IMR-90 (cell line): ENCODE results near the gene ADGRA1. TPM values are rescaled to one million over a fixed set of nuclear protein-coding genes. Genes with fewer than 3 reads are reported as not detected.

ENCODE experiments used
- ATAC-seq: fragments of 200-7000 bp; cut with Tn5 transposase; 2 replicates; pipeline ENCODE4 v1.9.1; 2020; ENCODE audit warnings: low read depth, mild to moderate bottlenecking, moderate library complexity
- BruUV-seq: library from RNA; stranded (reverse); fragments of 400-500 nt; replicated peaks from 2 replicates; lab custom pipeline; 2021; lab: Mats Ljungman, UMichigan
- CTCF ChIA-PET: fragments of 300-600 bp; formaldehyde crosslinking; extraction: SDS; loops from one replicate; lab custom pipeline; 2021; ENCODE audit warnings: antibody characterized with exemption; lab: Yijun Ruan, JAX
- POLR2A ChIA-PET: fragments of 300-600 bp; sonication (Branson Sonifier 250); formaldehyde crosslinking; loops from one replicate; lab custom pipeline; 2022; ENCODE audit warnings: antibody characterized with exemption; ENCODE audit not compliant: unreplicated experiment; lab: Charles Lee
- DNase-seq: peaks from one replicate; pipeline ENCODE4 v3.0.0; 2013
- H2AFZ ChIP-seq: replicated peaks from 2 replicates; pipeline ENCODE3; 2013; ENCODE audit warnings: low read length, mild to moderate bottlenecking; ENCODE audit not compliant: poor library complexity
- H2AK5ac ChIP-seq: 2 replicates; pipeline ENCODE4 v1.6.1; 2013; ENCODE audit warnings: low read depth, low read length, inconsistent platforms
- H2AK9ac ChIP-seq: replicated peaks from 2 replicates; pipeline ENCODE3; 2013; ENCODE audit warnings: mild to moderate bottlenecking, low read depth, low read length, moderate library complexity; ENCODE audit not compliant: poor library complexity
- H2BK120ac ChIP-seq: 2 replicates; pipeline ENCODE4 v1.6.1; 2013; ENCODE audit warnings: low read depth, low read length, inconsistent platforms
- H2BK15ac ChIP-seq: 3 replicates; pipeline ENCODE4 v1.6.1; 2013; ENCODE audit warnings: low read depth, low read length, inconsistent platforms
- H2BK20ac ChIP-seq: 2 replicates; pipeline ENCODE4 v1.6.1; 2013; ENCODE audit warnings: low read depth, mild to moderate bottlenecking, inconsistent platforms, low read length, moderate library complexity
- H2BK5ac ChIP-seq: 2 replicates; pipeline ENCODE4 v1.6.1; 2013; ENCODE audit warnings: mild to moderate bottlenecking, low read depth, low read length, inconsistent platforms; ENCODE audit not compliant: poor library complexity, severe bottlenecking
- H3K14ac ChIP-seq: replicated peaks from 2 replicates; pipeline ENCODE4 v1.6.1; 2013; ENCODE audit warnings: low read depth, low read length, inconsistent platforms
- H3K18ac ChIP-seq: 2 replicates; pipeline ENCODE4 v1.6.1; 2013; ENCODE audit warnings: low read depth, low read length, control low read depth
- H3K23ac ChIP-seq: 2 replicates; pipeline ENCODE4 v1.6.1; 2013; ENCODE audit warnings: low read depth, low read length, inconsistent platforms
- H3K27ac ChIP-seq: 2 replicates; pipeline ENCODE4 v1.5.1; 2013; ENCODE audit warnings: mild to moderate bottlenecking, control low read depth, low read length; ENCODE audit not compliant: insufficient read depth
- H3K27me3 ChIP-seq: 2 replicates; pipeline ENCODE4 v1.6.1; 2013; ENCODE audit warnings: low read length; ENCODE audit not compliant: control insufficient read depth, insufficient read depth
- H3K36me3 ChIP-seq: 2 replicates; pipeline ENCODE4 v1.6.1; 2013; ENCODE audit warnings: low read length, mixed read lengths; ENCODE audit not compliant: control insufficient read depth, insufficient read depth
- H3K4ac ChIP-seq: 2 replicates; pipeline ENCODE4 v1.6.1; 2013; ENCODE audit warnings: low read depth, low read length, inconsistent platforms
- H3K4me1 ChIP-seq: 2 replicates; pipeline ENCODE4 v1.6.1; 2013; ENCODE audit warnings: low read length, mixed read lengths; ENCODE audit not compliant: control insufficient read depth, insufficient read depth
- H3K4me2 ChIP-seq: 2 replicates; pipeline ENCODE4 v1.6.1; 2013; ENCODE audit warnings: low read depth, mild to moderate bottlenecking, control low read depth, low read length, moderate library complexity
- H3K4me3 ChIP-seq: 2 replicates; pipeline ENCODE4 v1.5.1; 2013; ENCODE audit warnings: low read depth, mild to moderate bottlenecking, control low read depth, low read length, moderate library complexity; ENCODE audit not compliant: insufficient read depth
- H3K56ac ChIP-seq: 2 replicates; pipeline ENCODE4 v1.6.1; 2013; ENCODE audit warnings: low read length, inconsistent platforms; ENCODE audit not compliant: insufficient read depth; ENCODE audit errors: extremely low read depth
- H3K79me1 ChIP-seq, 2 experiments: 2 replicates each; pipeline ENCODE4 v1.6.1; 2013; ENCODE audit warnings: low read length in 2 of 2, inconsistent platforms in 1 of 2, low read depth in 1 of 2
- H3K9ac ChIP-seq: 2 replicates; pipeline ENCODE4 v1.6.1; 2013; ENCODE audit warnings: low read depth, low read length, control low read depth
- H3K9me1 ChIP-seq: 2 replicates; pipeline ENCODE4 v1.6.1; 2013; ENCODE audit warnings: low read length, inconsistent platforms; ENCODE audit not compliant: insufficient read depth
- H3K9me3 ChIP-seq: 2 replicates; pipeline ENCODE4 v1.6.1; 2013; ENCODE audit warnings: low read length; ENCODE audit not compliant: control insufficient read depth, insufficient read depth
- H4K20me1 ChIP-seq: 2 replicates; pipeline ENCODE4 v1.6.1; 2013; ENCODE audit warnings: low read length, inconsistent platforms; ENCODE audit not compliant: insufficient read depth
- H4K5ac ChIP-seq: 2 replicates; pipeline ENCODE4 v1.6.1; 2013; ENCODE audit warnings: mild to moderate bottlenecking, low read depth, low read length, control low read depth
- H4K8ac ChIP-seq, 2 experiments: 2 replicates each; pipeline ENCODE4 v1.6.1; 2013; ENCODE audit warnings: low read depth in 2 of 2, low read length in 2 of 2, control low read depth in 1 of 2, inconsistent platforms in 1 of 2
- H4K91ac ChIP-seq: 2 replicates; pipeline ENCODE4 v1.6.1; 2013; ENCODE audit warnings: low read depth, low read length, inconsistent platforms; ENCODE audit not compliant: insufficient read depth
- BHLHE40 ChIP-seq: fragments of 150-350 bp; IDR thresholded peaks from 2 replicates; pipeline ENCODE4 v1.6.1; 2016; ENCODE audit warnings: mild to moderate bottlenecking, low read depth, low read length
- CEBPB ChIP-seq: IDR thresholded peaks from 2 replicates; pipeline ENCODE4 v1.6.1; 2012; ENCODE audit warnings: low read depth, low read length, improper control_type of control experiment
- CHD1 ChIP-seq: IDR thresholded peaks from 2 replicates; pipeline ENCODE4 v1.6.1; 2012; ENCODE audit warnings: low read depth, low read length, improper control_type of control experiment
- FOS ChIP-seq: fragments of 150-350 bp; IDR thresholded peaks from 2 replicates; pipeline ENCODE4 v1.6.1; 2016; ENCODE audit warnings: low read depth, low read length
- MXI1 ChIP-seq: IDR thresholded peaks from 2 replicates; pipeline ENCODE4 v1.6.1; 2012; ENCODE audit warnings: low read depth, mild to moderate bottlenecking, low read length, moderate library complexity, borderline replicate concordance
- POLR2A ChIP-seq: IDR thresholded peaks from 2 replicates; pipeline ENCODE4 v1.6.1; 2012; ENCODE audit warnings: mild to moderate bottlenecking, low read depth, low read length
- RCOR1 ChIP-seq: IDR thresholded peaks from 2 replicates; pipeline ENCODE4 v1.6.1; 2012; ENCODE audit warnings: mild to moderate bottlenecking, low read length, improper control_type of control experiment; ENCODE audit not compliant: insufficient replicate concordance
- RFX5 ChIP-seq: IDR thresholded peaks from 2 replicates; pipeline ENCODE4 v1.8.0; 2012; ENCODE audit warnings: low read depth, mild to moderate bottlenecking, low read length, moderate library complexity
- whole genome bisulfite sequencing, 2 experiments: methylation state at CpG; one replicate each; pipeline versions ENCODE4 v1.1.5 to v1.1.7; 2013; ENCODE audit warnings: missing lambda C conversion rate in 2 of 2; ENCODE audit not compliant: insufficient read length in 1 of 2; ENCODE audit errors: extremely low coverage in 2 of 2; 5-methylcytosine and 5-hydroxymethylcytosine counted together
- dilution Hi-C: fragments of 300-500 bp; cut with HindIII; formaldehyde crosslinking; loops from one replicate; pipeline ENCODE4 v1.14.3; 2018; ENCODE audit warnings: low sequenced_read_pairs; ENCODE audit not compliant: unreplicated experiment
- in situ Hi-C: fragments of 300-500 bp; cut with MboI; formaldehyde crosslinking; loops from 3 replicates; pipeline ENCODE4 v1.14.3; 2019; ENCODE audit warnings: low sequenced_read_pairs, inconsistent platforms, mixed read lengths
- intact Hi-C: fragments of 100-400 bp; cut with micrococcal nuclease; formaldehyde crosslinking; loops from 2 replicates; pipeline ENCODE4 v1.10.0; 2022
- polyA plus RNA-seq, 3 experiments: library from polyadenylated mRNA; depleted of rRNA; stranded (reverse); fragments of >200 nt; gene quantifications; 2 replicates each; pipeline ENCODE4 v1.2.3, GENCODE V29; 2012; ENCODE audit warnings: low replicate concordance in 1 of 3
- total RNA-seq: library from RNA; depleted of rRNA; stranded (reverse); fragments of >200 nt; gene quantifications from 2 replicates; pipeline ENCODE4 v1.2.3, GENCODE V29; 2012
- TF ChIP-seq, protein P1 (sequence below): fragments of 150-350 bp; IDR thresholded peaks from 2 replicates; pipeline ENCODE4 v1.6.1; 2017; ENCODE audit warnings: mild to moderate bottlenecking, antibody characterized with exemption, low read length, low read depth

ADGRA1 gene
- total and polyA plus RNA-seq, 2 of the 4 experiments (the other 2 are of a cell fraction): not detected

DNA sequence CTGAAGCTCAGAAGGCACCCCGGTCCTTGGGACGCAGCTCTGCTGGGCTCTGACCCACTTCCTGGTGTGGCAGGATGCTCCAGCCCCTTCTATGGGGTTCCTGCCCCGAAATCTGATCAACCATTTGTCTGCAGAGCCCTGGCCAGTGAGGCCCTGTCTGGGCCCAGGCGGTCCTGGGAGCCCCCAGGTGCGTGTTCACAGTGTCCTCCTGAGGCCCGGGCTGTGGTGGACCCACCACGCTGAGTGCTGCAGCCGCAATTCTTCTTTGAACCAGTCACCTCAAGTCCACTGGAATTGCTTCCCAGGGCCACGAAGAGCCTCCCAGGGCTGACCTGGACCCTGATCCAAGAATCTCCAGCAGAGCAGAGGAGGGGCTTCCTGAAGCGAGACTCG, 91.4 kb downstream of the ADGRA1 start:
- ChIA-PET POLR2A (no interaction called here), CTCF (no interaction called here)
- Histone ChIP-seq H3K4ac (no peak overlapping the region), H3K9me3 (peaks cover 1% of the 10 kb centered on the region; the same call in 1 of the 2 replicates), H2BK120ac (no peak overlapping the region), H4K5ac (no peak overlapping the region), H2AFZ (no peak overlapping the region), H3K27me3 (no peaks in the 10 kb centered on the region), H3K18ac (no peak overlapping the region), H2BK20ac (no peak overlapping the region), H2BK5ac (no peak overlapping the region), H3K9ac (no peak overlapping the region), H3K27ac (no peak overlapping the region), H3K56ac (no peak overlapping the region), H3K79me1 (no peaks in the 10 kb centered on the region), H2AK5ac (no peak overlapping the region), H3K23ac (no peak overlapping the region), H3K36me3 (peaks cover 2% of the 10 kb centered on the region), H3K9me1 (no peaks in the 10 kb centered on the region), H4K20me1 (no peaks in the 10 kb centered on the region), H4K8ac (no peak overlapping the region), H2AK9ac (no peak overlapping the region), H3K4me2 (no peak overlapping the region), H2BK15ac (no peak overlapping the region), H3K4me3 (no peak overlapping the region), H4K91ac (no peak overlapping the region), H3K4me1 (no peaks in the 10 kb centered on the region), H3K14ac (no peak overlapping the region)
- intact Hi-C loops (no loop called here), dilution Hi-C loops (no loop called here), in situ Hi-C loops (no loop called here)
- DNase-seq (no peak), ATAC-seq (no peak)
- WGBS, 2 experiments: 68% methylated on average over 3 of the region's 11 CpGs; no CpG with 5 or more reads in 1 of the 2 experiments
- no peak for TF ChIP-seq CHD1
- TF ChIP-seq MXI1: no peak
- TF ChIP-seq FOS: no peak
- no peak for TF ChIP-seq BHLHE40
- TF ChIP-seq, protein P1, sequence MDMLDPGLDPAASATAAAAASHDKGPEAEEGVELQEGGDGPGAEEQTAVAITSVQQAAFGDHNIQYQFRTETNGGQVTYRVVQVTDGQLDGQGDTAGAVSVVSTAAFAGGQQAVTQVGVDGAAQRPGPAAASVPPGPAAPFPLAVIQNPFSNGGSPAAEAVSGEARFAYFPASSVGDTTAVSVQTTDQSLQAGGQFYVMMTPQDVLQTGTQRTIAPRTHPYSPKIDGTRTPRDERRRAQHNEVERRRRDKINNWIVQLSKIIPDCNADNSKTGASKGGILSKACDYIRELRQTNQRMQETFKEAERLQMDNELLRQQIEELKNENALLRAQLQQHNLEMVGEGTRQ: no peak
- TF ChIP-seq POLR2A: no peak
- no peak for TF ChIP-seq RFX5
- TF ChIP-seq CEBPB: no peak
- TF ChIP-seq RCOR1: no peak
- no TSS peak for BruUV-seq
